GF-D8 (cell line): Measurements from ENCODE around the gene SNX27.
"Not testable (repeated sequence)": the region's sequence is repeated elsewhere in the genome, so short reads cannot be mapped to it uniquely, and the experiment has no call there.

Experiments used
- DNase-seq: peaks from one replicate; lab custom pipeline; 2025; lab: John Stamatoyannopoulos, UW

The SNX27 gene

GRCh38 chr1:151604291-151604690 is 7.6 kb upstream of the SNX27 start:
- no peak for DNase-seq

GRCh38 chr1:151606384-151606783 is 5.5 kb upstream of the SNX27 start:
- no peak for DNase-seq

- no peak for DNase-seq
Observed at GRCh38 chr1:151606857-151607256, 5.0 kb upstream of the SNX27 start.

GRCh38 chr1:151610142-151610541 is 1.7 kb upstream of the SNX27 start:
- no peak for DNase-seq

GRCh38 chr1:151611288-151611790 is 511 bp upstream of the SNX27 start:
- DNase-seq: peak; percentile 96

GRCh38 chr1:151612501-151613281 is 841 bp downstream of the SNX27 start:
- DNase-seq: no peak

GRCh38 chr1:151613282-151613780 is 1.5 kb downstream of the SNX27 start:
- no peak for DNase-seq

GRCh38 chr1:151615711-151616504 is 4.1 kb downstream of the SNX27 start:
- no peak for DNase-seq

- no peak for DNase-seq
Observed at GRCh38 chr1:151616505-151616849, 4.6 kb downstream of the SNX27 start.

GRCh38 chr1:151618003-151618402 is 6.2 kb downstream of the SNX27 start:
- DNase-seq: no peak

- DNase-seq: no peak
Observed at GRCh38 chr1:151618470-151618869, 6.6 kb downstream of the SNX27 start.

GRCh38 chr1:151618996-151619395 is 7.1 kb downstream of the SNX27 start:
- not testable (repeated sequence) for DNase-seq

- no peak for DNase-seq
Observed at GRCh38 chr1:151619489-151620093, 7.7 kb downstream of the SNX27 start.

GRCh38 chr1:151620286-151620685 is 8.4 kb downstream of the SNX27 start:
- no peak for DNase-seq

GRCh38 chr1:151621351-151621750 is 9.5 kb downstream of the SNX27 start:
- DNase-seq: no peak

- no peak for DNase-seq
Observed at GRCh38 chr1:151624783-151625182, 12.9 kb downstream of the SNX27 start.

- no peak for DNase-seq
Observed at GRCh38 chr1:151626740-151627334, 15.0 kb downstream of the SNX27 start.

GRCh38 chr1:151629278-151629677 is 17.4 kb downstream of the SNX27 start:
- no peak for DNase-seq

GRCh38 chr1:151635479-151636072 is 23.7 kb downstream of the SNX27 start:
- DNase-seq: no peak

- DNase-seq: no peak
Observed at GRCh38 chr1:151638074-151638775, 26.4 kb downstream of the SNX27 start.

GRCh38 chr1:151638812-151639211 is 27.0 kb downstream of the SNX27 start:
- DNase-seq: no peak
